Measurements from ENCODE around the gene IL1RL2.

Gene IL1RL2

GRCh38 chr2:102258386-102259074 is 71.7 kb downstream of the IL1RL2 start:
- no peak overlapping the region for H3K9ac ChIP-seq (ENCODE audit: low read length)
- H3K36me3 ChIP-seq (ENCODE audit: insufficient read depth, low read length): no peaks in the 10 kb centered on the region
- H3K4me3 ChIP-seq (ENCODE audit: low read depth in 1 of 2, low read length in 2 of 2): no peak overlapping the region
- no peak overlapping the region for H3K27ac ChIP-seq (ENCODE audit: low read depth, low read length)
- no peaks in the 10 kb centered on the region for H3K4me1 ChIP-seq (ENCODE audit: insufficient read depth, low read length)
- no peaks in the 10 kb centered on the region for H3K9me3 ChIP-seq (ENCODE audit: low read length)
- no peaks in the 10 kb centered on the region for H3K27me3 ChIP-seq (ENCODE audit: control insufficient read depth in 1 of 2, insufficient read depth in 2 of 2, low read length in 2 of 2)

GRCh38 chr2:102261467-102262135 is 74.8 kb downstream of the IL1RL2 start:
- no peaks in the 10 kb centered on the region for H3K27me3 ChIP-seq (ENCODE audit: control insufficient read depth in 1 of 2, insufficient read depth in 2 of 2, low read length in 2 of 2)
- H3K9me3 ChIP-seq (ENCODE audit: low read length): no peaks in the 10 kb centered on the region
- H3K4me3 ChIP-seq (ENCODE audit: low read depth in 1 of 2, low read length in 2 of 2): no peak overlapping the region
- H3K4me1 ChIP-seq (ENCODE audit: insufficient read depth, low read length): no peaks in the 10 kb centered on the region
- no peak overlapping the region for H3K9ac ChIP-seq (ENCODE audit: low read length)
- no peaks in the 10 kb centered on the region for H3K36me3 ChIP-seq (ENCODE audit: insufficient read depth, low read length)
- no peak overlapping the region for H3K27ac ChIP-seq (ENCODE audit: low read depth, low read length)

- H3K9me3 ChIP-seq (ENCODE audit: low read length): no peaks in the 10 kb centered on the region
- H3K9ac ChIP-seq (ENCODE audit: low read length): no peak overlapping the region
- H3K27me3 ChIP-seq (ENCODE audit: control insufficient read depth in 1 of 2, insufficient read depth in 2 of 2, low read length in 2 of 2): no peaks in the 10 kb centered on the region
- no peak overlapping the region for H3K4me3 ChIP-seq (ENCODE audit: low read depth in 1 of 2, low read length in 2 of 2)
- H3K36me3 ChIP-seq (ENCODE audit: insufficient read depth, low read length): no peaks in the 10 kb centered on the region
- H3K27ac ChIP-seq (ENCODE audit: low read depth, low read length): no peak overlapping the region
- no peaks in the 10 kb centered on the region for H3K4me1 ChIP-seq (ENCODE audit: insufficient read depth, low read length)
Measured at GRCh38 chr2:102262216-102263129, 75.7 kb downstream of the IL1RL2 start.

GRCh38 chr2:102264952-102265351 is 78.1 kb downstream of the IL1RL2 start:
- no peak overlapping the region for H3K4me3 ChIP-seq (ENCODE audit: low read depth in 1 of 2, low read length in 2 of 2)
- H3K9me3 ChIP-seq (ENCODE audit: low read length): no peaks in the 10 kb centered on the region
- H3K27me3 ChIP-seq (ENCODE audit: control insufficient read depth in 1 of 2, insufficient read depth in 2 of 2, low read length in 2 of 2): no peaks in the 10 kb centered on the region
- H3K27ac ChIP-seq (ENCODE audit: low read depth, low read length): no peak overlapping the region
- no peak overlapping the region for H3K9ac ChIP-seq (ENCODE audit: low read length)
- H3K4me1 ChIP-seq (ENCODE audit: insufficient read depth, low read length): no peaks in the 10 kb centered on the region
- H3K36me3 ChIP-seq (ENCODE audit: insufficient read depth, low read length): no peaks in the 10 kb centered on the region

- no peak overlapping the region for H3K27ac ChIP-seq (ENCODE audit: low read depth, low read length)
- H3K9ac ChIP-seq (ENCODE audit: low read length): no peak overlapping the region
- H3K4me3 ChIP-seq (ENCODE audit: low read depth in 1 of 2, low read length in 2 of 2): no peak overlapping the region
- no peaks in the 10 kb centered on the region for H3K9me3 ChIP-seq (ENCODE audit: low read length)
- no peaks in the 10 kb centered on the region for H3K27me3 ChIP-seq (ENCODE audit: control insufficient read depth in 1 of 2, insufficient read depth in 2 of 2, low read length in 2 of 2)
- no peaks in the 10 kb centered on the region for H3K4me1 ChIP-seq (ENCODE audit: insufficient read depth, low read length)
- H3K36me3 ChIP-seq (ENCODE audit: insufficient read depth, low read length): no peaks in the 10 kb centered on the region
Measured at GRCh38 chr2:102266204-102266603, 79.4 kb downstream of the IL1RL2 start.

GRCh38 chr2:102267774-102268173 is 81.0 kb downstream of the IL1RL2 start:
- H3K4me1 ChIP-seq (ENCODE audit: insufficient read depth, low read length): no peaks in the 10 kb centered on the region
- no peaks in the 10 kb centered on the region for H3K27me3 ChIP-seq (ENCODE audit: control insufficient read depth in 1 of 2, insufficient read depth in 2 of 2, low read length in 2 of 2)
- no peak overlapping the region for H3K9ac ChIP-seq (ENCODE audit: low read length)
- H3K27ac ChIP-seq (ENCODE audit: low read depth, low read length): no peak overlapping the region
- H3K9me3 ChIP-seq (ENCODE audit: low read length): no peaks in the 10 kb centered on the region
- H3K36me3 ChIP-seq (ENCODE audit: insufficient read depth, low read length): no peaks in the 10 kb centered on the region
- H3K4me3 ChIP-seq (ENCODE audit: low read depth in 1 of 2, low read length in 2 of 2): no peak overlapping the region

GRCh38 chr2:102268510-102269199 is 81.8 kb downstream of the IL1RL2 start:
- H3K27ac ChIP-seq (ENCODE audit: low read depth, low read length): no peak overlapping the region
- H3K4me1 ChIP-seq (ENCODE audit: insufficient read depth, low read length): no peaks in the 10 kb centered on the region
- no peak overlapping the region for H3K9ac ChIP-seq (ENCODE audit: low read length)
- no peaks in the 10 kb centered on the region for H3K27me3 ChIP-seq (ENCODE audit: control insufficient read depth in 1 of 2, insufficient read depth in 2 of 2, low read length in 2 of 2)
- no peak overlapping the region for H3K4me3 ChIP-seq (ENCODE audit: low read depth in 1 of 2, low read length in 2 of 2)
- no peaks in the 10 kb centered on the region for H3K9me3 ChIP-seq (ENCODE audit: low read length)
- H3K36me3 ChIP-seq (ENCODE audit: insufficient read depth, low read length): no peaks in the 10 kb centered on the region

- no peaks in the 10 kb centered on the region for H3K9me3 ChIP-seq (ENCODE audit: low read length)
- H3K36me3 ChIP-seq (ENCODE audit: insufficient read depth, low read length): no peaks in the 10 kb centered on the region
- no peak overlapping the region for H3K9ac ChIP-seq (ENCODE audit: low read length)
- no peak overlapping the region for H3K27ac ChIP-seq (ENCODE audit: low read depth, low read length)
- H3K4me3 ChIP-seq (ENCODE audit: low read depth in 1 of 2, low read length in 2 of 2): no peak overlapping the region
- no peaks in the 10 kb centered on the region for H3K4me1 ChIP-seq (ENCODE audit: insufficient read depth, low read length)
- no peaks in the 10 kb centered on the region for H3K27me3 ChIP-seq (ENCODE audit: control insufficient read depth in 1 of 2, insufficient read depth in 2 of 2, low read length in 2 of 2)
Measured at GRCh38 chr2:102269200-102269524, 82.3 kb downstream of the IL1RL2 start.

- Histone ChIP-seq H3K9ac (ENCODE audit: low read length) (no peak overlapping the region), H3K9me3 (ENCODE audit: low read length) (no peaks in the 10 kb centered on the region), H3K27ac (ENCODE audit: low read depth, low read length) (no peak overlapping the region), H3K4me1 (ENCODE audit: insufficient read depth, low read length) (no peaks in the 10 kb centered on the region), H3K36me3 (ENCODE audit: insufficient read depth, low read length) (no peaks in the 10 kb centered on the region), H3K4me3 (ENCODE audit: low read depth in 1 of 2, low read length in 2 of 2) (no peak overlapping the region), H3K27me3 (ENCODE audit: control insufficient read depth in 1 of 2, insufficient read depth in 2 of 2, low read length in 2 of 2) (no peaks in the 10 kb centered on the region)
Measured at GRCh38 chr2:102271844-102272243, 85.0 kb downstream of the IL1RL2 start.

GRCh38 chr2:102273619-102274211 is 86.9 kb downstream of the IL1RL2 start:
- Histone ChIP-seq H3K36me3 (ENCODE audit: insufficient read depth, low read length) (no peaks in the 10 kb centered on the region), H3K9ac (ENCODE audit: low read length) (no peak overlapping the region), H3K27me3 (ENCODE audit: control insufficient read depth in 1 of 2, insufficient read depth in 2 of 2, low read length in 2 of 2) (no peaks in the 10 kb centered on the region), H3K4me3 (ENCODE audit: low read depth in 1 of 2, low read length in 2 of 2) (no peak overlapping the region), H3K9me3 (ENCODE audit: low read length) (no peaks in the 10 kb centered on the region), H3K27ac (ENCODE audit: low read depth, low read length) (no peak overlapping the region), H3K4me1 (ENCODE audit: insufficient read depth, low read length) (no peaks in the 10 kb centered on the region)

Measured in muscle layer of colon (tissue), 2 donors.